ENCODE results near the gene NOXA1. TPM values are rescaled to one million over a fixed set of nuclear protein-coding genes. Genes with fewer than 3 reads are reported as not detected.

The NOXA1 gene
- total RNA-seq, 4 donors from 2014 or later = 2.2 to 7.6 (median 4.0) TPM

- Histone ChIP-seq H3K9me3 (no peaks in the 10 kb centered on the region), H3K27me3 (peaks cover 31% of the 10 kb centered on the region), H3K4me3 (peak within 1 kb of the TSS; percentile 51), H3K4me1 (peaks cover 35% of the 10 kb centered on the region), H3K36me3 (no peaks in the 10 kb centered on the region), H3K27ac (no peak within 1 kb of the TSS)
- TF ChIP-seq CTCF (IDR thresholded peaks at IDR 0.05) (no peak), POLR2AphosphoS5 (IDR thresholded peaks at IDR 0.05) (no peak), POLR2A (IDR thresholded peaks at IDR 0.05) (no peak), EP300 (IDR thresholded peaks at IDR 0.05) (no peak)
- 0% methylated on average over 3 of the region's 62 CpGs for WGBS
- DNase-seq (ENCODE audit: low spot score in 2 of 2) = peak in 1 of 2 donors; percentile 65
Measured at GRCh38 chr9:137441289-137441934, 18.2 kb downstream of the NOXA1 start, which contains the start of gene ENTPD8. Gene ENTPD8 (minus strand): TSS chr9:137441357. CDS start chr9:137438285, 3,072 bp downstream.

- 19% methylated on average over 6 of the region's 7 CpGs for WGBS
- TF ChIP-seq POLR2AphosphoS5 (IDR thresholded peaks at IDR 0.05) (no peak), CTCF (IDR thresholded peaks at IDR 0.05) (no peak), EP300 (IDR thresholded peaks at IDR 0.05) (no peak), POLR2A (IDR thresholded peaks at IDR 0.05) (no peak)
- peaks cover 35% of the 10 kb centered on the region for H3K4me1 ChIP-seq
- no peak for DNase-seq (ENCODE audit: low spot score in 2 of 2)
- peaks cover 28% of the 10 kb centered on the region for H3K27me3 ChIP-seq
- peak overlapping the region; percentile 51 for H3K4me3 ChIP-seq
- H3K9me3 ChIP-seq = no peaks in the 10 kb centered on the region
- no peaks in the 10 kb centered on the region for H3K36me3 ChIP-seq
- no peak overlapping the region for H3K27ac ChIP-seq
Measured at GRCh38 chr9:137441935-137442321, 18.7 kb downstream of the NOXA1 start.

- H3K36me3 ChIP-seq = peaks cover 5% of the 10 kb centered on the region
- peaks cover 11% of the 10 kb centered on the region for H3K27me3 ChIP-seq
- 88% methylated on average over 14 of the region's 14 CpGs for WGBS
- H3K27ac ChIP-seq = no peak overlapping the region
- peaks cover 34% of the 10 kb centered on the region for H3K4me1 ChIP-seq
- TF ChIP-seq POLR2AphosphoS5 (IDR thresholded peaks at IDR 0.05) (no peak), POLR2A (IDR thresholded peaks at IDR 0.05) (no peak), CTCF (IDR thresholded peaks at IDR 0.05) (no peak), EP300 (IDR thresholded peaks at IDR 0.05) (no peak)
- no peak overlapping the region for H3K4me3 ChIP-seq
- DNase-seq (ENCODE audit: low spot score in 2 of 2) = peak in 1 of 2 donors; percentile 56
- no peaks in the 10 kb centered on the region for H3K9me3 ChIP-seq
Measured at GRCh38 chr9:137444106-137444790, 21.1 kb downstream of the NOXA1 start.

- TF ChIP-seq POLR2AphosphoS5 (IDR thresholded peaks at IDR 0.05) = no peak
- no peak for TF ChIP-seq EP300 (IDR thresholded peaks at IDR 0.05)
- no peak for TF ChIP-seq POLR2A (IDR thresholded peaks at IDR 0.05)
- peak; percentile 62 to 84 for TF ChIP-seq CTCF (IDR thresholded peaks at IDR 0.05)
- Histone ChIP-seq H3K36me3 (peaks cover 14% of the 10 kb centered on the region), H3K9me3 (no peaks in the 10 kb centered on the region), H3K4me1 (peaks cover 34% of the 10 kb centered on the region), H3K4me3 (no peak overlapping the region), H3K27me3 (peaks cover 11% of the 10 kb centered on the region), H3K27ac (no peak overlapping the region)
- DNase-seq (ENCODE audit: low spot score in 2 of 2) = peak in 1 of 2 donors; percentile 92
- 12% methylated on average over 14 of the region's 14 CpGs for WGBS
Measured at GRCh38 chr9:137445275-137445807, 22.1 kb downstream of the NOXA1 start.

GRCh38 chr9:137445930-137446431 lies 22.8 kb downstream of the NOXA1 start:
- Histone ChIP-seq H3K27ac (no peak overlapping the region), H3K4me1 (peaks cover 34% of the 10 kb centered on the region), H3K4me3 (no peak overlapping the region), H3K36me3 (peaks cover 14% of the 10 kb centered on the region), H3K27me3 (peaks cover 11% of the 10 kb centered on the region), H3K9me3 (no peaks in the 10 kb centered on the region)
- 44% methylated on average over 7 of the region's 19 CpGs for WGBS
- no peak for TF ChIP-seq POLR2A (IDR thresholded peaks at IDR 0.05)
- peak in 1 of 3 donors; percentile 12 for TF ChIP-seq POLR2AphosphoS5 (IDR thresholded peaks at IDR 0.05)
- peak in 1 of 2 donors; percentile 76 for DNase-seq (ENCODE audit: low spot score in 2 of 2)

All from suprapubic skin (tissue), 4 donors.